GM12872 (cell line): ENCODE results near the gene NDUFB6.

Source experiments
- TF ChIP-seq, protein P1 (sequence below): IDR thresholded peaks from 3 replicates; pipeline ENCODE4 v1.5.1; 2011; ENCODE audit warnings: low read depth, mild to moderate bottlenecking, low read length, moderate library complexity; ENCODE audit not compliant: insufficient read depth

NDUFB6 gene

DNA sequence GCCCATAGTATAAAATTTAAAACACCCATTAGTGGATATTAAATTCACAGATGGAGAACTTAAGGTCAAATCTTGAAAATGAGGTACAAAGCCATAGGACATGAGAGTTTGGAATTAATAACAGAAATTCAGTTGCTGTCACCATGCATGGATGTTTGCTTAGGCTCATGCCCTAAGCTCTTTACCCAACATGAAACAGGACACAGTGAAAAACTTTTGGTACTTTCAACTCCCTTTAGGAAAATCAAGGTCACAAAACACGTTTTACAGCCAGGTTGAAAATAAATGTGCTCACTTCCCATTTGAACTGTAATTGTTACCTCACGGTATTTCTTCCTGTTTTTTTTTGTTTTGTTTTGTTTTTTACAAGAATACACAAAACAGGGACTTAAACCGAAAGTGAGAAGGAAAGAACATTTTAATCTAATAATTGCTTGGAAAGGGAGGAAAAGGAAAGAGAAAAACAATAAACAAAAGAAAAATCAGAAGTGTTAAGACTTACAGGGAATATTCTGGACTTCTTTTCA is 14.5 kb downstream of the NDUFB6 start:
- TF ChIP-seq, protein P1, sequence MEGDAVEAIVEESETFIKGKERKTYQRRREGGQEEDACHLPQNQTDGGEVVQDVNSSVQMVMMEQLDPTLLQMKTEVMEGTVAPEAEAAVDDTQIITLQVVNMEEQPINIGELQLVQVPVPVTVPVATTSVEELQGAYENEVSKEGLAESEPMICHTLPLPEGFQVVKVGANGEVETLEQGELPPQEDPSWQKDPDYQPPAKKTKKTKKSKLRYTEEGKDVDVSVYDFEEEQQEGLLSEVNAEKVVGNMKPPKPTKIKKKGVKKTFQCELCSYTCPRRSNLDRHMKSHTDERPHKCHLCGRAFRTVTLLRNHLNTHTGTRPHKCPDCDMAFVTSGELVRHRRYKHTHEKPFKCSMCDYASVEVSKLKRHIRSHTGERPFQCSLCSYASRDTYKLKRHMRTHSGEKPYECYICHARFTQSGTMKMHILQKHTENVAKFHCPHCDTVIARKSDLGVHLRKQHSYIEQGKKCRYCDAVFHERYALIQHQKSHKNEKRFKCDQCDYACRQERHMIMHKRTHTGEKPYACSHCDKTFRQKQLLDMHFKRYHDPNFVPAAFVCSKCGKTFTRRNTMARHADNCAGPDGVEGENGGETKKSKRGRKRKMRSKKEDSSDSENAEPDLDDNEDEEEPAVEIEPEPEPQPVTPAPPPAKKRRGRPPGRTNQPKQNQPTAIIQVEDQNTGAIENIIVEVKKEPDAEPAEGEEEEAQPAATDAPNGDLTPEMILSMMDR = no peak

DNA sequence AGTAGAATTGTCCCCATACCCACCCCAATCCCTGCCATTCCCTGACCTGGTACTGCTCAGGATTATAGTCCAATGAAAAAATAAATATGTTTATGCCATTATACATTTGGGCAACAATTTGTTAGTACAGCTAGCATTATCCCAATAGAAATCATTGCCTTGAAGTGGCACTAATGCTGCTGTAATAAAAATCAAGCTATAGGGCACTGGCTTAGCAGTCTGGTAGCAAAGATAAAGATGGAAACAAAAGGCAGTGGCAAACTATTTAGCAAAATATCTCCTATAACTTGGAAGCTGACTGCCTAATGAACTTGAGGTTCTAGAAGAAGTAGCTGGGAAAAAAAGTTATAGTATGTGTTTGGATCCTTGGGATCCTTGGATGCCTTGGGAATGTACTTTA is 18.4 kb downstream of the NDUFB6 start:
- TF ChIP-seq, protein P1 = no peak

DNA sequence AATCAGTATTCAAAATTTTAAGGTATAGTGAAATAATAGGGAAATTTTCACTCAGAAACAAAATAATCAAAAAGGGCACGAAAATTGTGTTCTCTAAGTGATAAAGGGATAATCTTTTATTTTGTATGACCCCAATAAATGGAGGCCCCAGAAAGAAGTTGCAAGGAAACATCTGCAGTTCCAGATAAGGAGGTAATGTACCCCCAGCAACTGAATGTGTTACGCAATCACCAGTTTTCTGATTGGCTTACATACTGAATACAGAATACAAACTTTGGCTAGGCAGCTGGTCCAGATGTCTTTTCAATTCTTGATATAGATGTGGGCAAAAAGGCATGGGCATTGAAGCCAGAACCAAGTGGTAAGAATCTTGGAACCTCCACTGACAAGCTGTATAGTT is 18.9 kb downstream of the NDUFB6 start:
- TF ChIP-seq, protein P1 = no peak

DNA sequence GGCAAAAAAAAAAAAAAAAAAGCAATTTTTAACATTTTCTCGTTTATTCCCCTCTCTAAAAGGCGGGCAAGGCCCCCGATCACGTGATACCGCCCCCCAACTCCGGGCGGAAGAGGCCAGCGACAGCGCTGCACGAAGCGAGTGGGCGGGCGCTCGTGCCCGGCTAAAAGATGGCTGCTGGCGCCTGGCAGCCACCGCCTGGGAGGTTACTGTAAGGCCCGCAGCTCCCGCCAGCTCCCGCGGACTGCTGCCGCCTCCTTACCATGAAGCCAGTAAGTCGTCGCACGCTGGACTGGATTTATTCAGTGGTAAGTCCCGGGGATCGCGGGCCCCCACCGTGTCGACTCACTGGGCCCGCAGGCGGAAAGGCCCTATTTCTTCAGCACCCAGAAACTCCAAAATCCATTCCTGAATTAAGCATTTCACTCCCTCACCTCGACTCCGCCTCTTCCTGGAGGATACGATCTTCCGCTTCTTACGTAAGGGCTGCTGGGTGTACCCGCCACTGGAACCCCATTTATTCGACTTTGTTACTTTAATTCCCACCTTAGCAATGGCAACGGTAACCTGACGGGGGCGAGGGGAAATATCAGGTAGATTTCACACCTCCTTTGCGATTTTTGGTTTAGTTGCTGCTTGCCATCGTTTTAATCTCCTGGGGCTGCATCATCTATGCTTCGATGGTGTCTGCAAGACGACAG is 20.6 kb downstream of the NDUFB6 start, which contains the start of the genes SMIM27 and TOPORS:
Gene SMIM27 (plus strand): TSS at position 156 of the 701 bp plus-strand sequence. CDS start 108 bp downstream, at position 264.
Gene TOPORS (minus strand): TSS at position 415 of the 701 bp plus-strand sequence. CDS start 150 bp downstream, at position 265.
- TF ChIP-seq, protein P1 = no peak

DNA sequence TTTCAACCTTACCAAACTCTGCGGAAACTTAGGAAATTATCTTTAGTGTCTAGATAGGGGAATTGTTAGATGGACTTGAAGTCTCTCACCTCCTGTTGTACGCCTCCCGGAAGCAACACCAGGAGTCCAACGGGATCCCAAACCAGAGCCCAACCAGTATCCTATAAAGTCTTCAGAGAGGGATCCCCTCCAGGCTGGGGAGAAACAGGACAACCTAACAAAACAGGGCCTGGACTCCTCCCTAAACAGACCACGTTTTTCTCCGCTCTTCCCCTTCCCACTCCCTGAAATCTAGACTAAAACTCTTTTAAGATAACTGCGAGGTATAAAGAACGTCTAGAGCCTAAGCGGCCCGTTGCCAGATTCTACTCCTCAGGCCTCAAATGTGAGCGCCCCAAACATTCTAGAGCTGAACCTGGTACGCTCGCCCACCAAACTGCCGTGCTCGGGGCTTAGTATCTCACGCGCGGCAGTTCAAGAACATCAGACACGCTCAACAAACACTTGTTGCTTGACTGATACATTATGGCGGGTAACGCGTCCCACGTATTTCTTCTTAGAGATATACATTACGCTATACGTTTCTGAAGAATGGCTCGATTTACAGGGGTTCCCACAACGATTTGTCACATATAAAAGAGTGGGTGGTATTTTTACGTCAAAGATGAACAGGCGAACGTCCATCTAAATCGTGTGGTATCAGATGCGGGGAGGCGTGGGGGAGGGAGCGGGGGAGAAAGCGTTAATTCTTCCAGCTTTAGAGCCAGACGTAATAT is 21.5 kb downstream of the NDUFB6 start:
- TF ChIP-seq, protein P1 = no peak

DNA sequence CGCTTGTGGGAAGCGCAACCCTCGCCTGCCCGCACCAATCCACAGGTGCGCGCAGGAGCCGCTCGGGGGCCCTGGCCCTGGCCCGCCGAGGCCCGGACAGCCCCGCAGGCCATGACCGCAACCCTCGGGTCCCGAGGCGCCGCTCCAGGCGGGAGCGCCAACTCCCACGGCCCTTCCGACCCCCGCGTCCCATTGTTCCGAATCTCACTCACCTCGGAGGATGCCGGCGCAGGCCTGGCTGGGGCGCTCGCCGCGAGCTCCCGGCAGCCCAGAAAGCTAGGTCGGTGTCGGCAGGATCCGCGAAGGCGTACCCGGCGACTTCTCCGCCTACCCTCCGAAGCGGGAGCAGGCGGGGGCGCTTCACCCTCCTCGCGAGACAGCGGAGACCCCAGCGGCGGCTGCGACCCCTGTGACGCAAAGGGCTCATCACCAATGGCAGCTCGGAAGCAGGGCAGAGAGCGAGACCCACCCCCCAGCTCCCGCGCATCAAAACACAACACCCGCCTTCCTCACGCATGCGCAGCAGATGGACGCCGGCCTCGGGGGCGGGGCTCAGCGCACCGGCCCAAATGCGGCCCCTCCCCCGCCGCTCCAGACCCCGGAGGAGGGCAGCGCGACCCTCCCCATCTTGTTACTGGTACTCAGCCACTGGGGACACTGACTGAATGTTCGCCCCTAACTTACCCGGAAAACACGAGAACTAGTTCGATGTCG is 22.2 kb downstream of the NDUFB6 start:
- TF ChIP-seq, protein P1 = 0 out of 3 replicates have a peak, but pooled peaks have one; percentile 27

DNA sequence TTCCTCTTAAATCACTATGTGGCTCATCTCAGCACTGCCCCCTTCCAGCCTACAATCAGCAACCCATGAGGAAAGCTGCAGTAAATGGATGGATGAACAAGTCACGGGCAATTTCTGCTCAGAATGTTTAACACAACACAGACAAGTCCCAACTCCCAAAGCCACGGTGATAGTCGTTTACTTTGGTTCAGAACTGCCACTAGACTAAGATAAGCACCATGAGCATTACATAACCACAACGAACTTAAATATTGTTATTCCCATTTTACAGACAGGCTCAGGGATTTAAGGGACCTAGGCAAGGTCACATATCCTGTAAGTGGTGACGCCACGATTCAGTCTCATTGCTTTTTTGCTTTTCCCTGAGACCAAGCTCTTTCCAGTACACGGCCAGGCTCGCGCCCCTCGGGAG is 22.8 kb downstream of the NDUFB6 start:
- TF ChIP-seq, protein P1 = 0 out of 3 replicates have a peak, but pooled peaks have one; percentile 8
